ENCODE data around the gene PBXIP1. TPM values are rescaled to one million over a fixed set of nuclear protein-coding genes. Genes with fewer than 3 reads are reported as not detected.

PBXIP1 gene
- total RNA-seq, 1 experiment from 2014 or later, result 48.1 TPM

GRCh38 chr1:154967331-154967950, 11.5 kb upstream of the PBXIP1 start:
- no peak overlapping the region for H3K27ac Mint-ChIP-seq (ENCODE audit: unreplicated experiment)
- peaks cover 41% of the 10 kb centered on the region for H3K4me1 Mint-ChIP-seq (ENCODE audit: low read depth, unreplicated experiment)
- no peak for DNase-seq
- H3K27me3 Mint-ChIP-seq (ENCODE audit: unreplicated experiment), result no peaks in the 10 kb centered on the region
- intact Hi-C loops (cut with micrococcal nuclease; ENCODE audit: unreplicated experiment), result no loop called here
- no peak overlapping the region for H3K4me3 Mint-ChIP-seq (ENCODE audit: low read depth, unreplicated experiment)
- H3K9me3 Mint-ChIP-seq (ENCODE audit: low read depth, unreplicated experiment), result no peaks in the 10 kb centered on the region
- H3K36me3 Mint-ChIP-seq (ENCODE audit: insufficient read depth, unreplicated experiment), result peaks cover 54% of the 10 kb centered on the region
- BruUV-seq (replicated peaks), result no TSS peak
- no peak for TF ChIP-seq CTCF (IDR thresholded peaks at IDR 0.05; ENCODE audit: unreplicated experiment)
- CTCF ChIA-PET, result no interaction called here

DNA sequence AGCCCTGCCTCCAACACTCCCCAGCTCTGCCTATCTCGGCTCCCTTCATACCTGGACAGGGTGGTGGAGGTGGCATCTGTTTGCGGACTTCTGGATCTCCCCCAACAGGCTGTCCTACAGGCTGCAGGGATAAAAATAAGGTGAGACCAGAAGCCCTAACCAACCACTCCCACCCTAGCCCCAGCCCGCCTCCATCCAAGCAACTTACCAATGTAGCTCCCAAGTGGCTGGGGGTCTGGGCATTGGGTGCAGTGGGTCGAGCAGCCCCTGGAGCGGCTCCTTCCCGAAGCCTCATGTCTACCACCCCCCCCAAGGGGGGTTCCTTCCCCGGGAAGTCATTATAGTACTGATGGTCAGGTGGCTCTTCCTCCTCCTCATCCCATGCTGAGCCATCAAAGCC, 10.2 kb upstream of the PBXIP1 start:
- no peaks in the 10 kb centered on the region for H3K27me3 Mint-ChIP-seq (ENCODE audit: unreplicated experiment)
- H3K4me1 Mint-ChIP-seq (ENCODE audit: low read depth, unreplicated experiment), result peaks cover 32% of the 10 kb centered on the region
- intact Hi-C loops (cut with micrococcal nuclease; ENCODE audit: unreplicated experiment), result no loop called here

GRCh38 chr1:154964359-154964758, 8.5 kb upstream of the PBXIP1 start:
- Mint-ChIP-seq H3K36me3 (ENCODE audit: insufficient read depth, unreplicated experiment) (peaks cover 74% of the 10 kb centered on the region), H3K27me3 (ENCODE audit: unreplicated experiment) (no peaks in the 10 kb centered on the region), H3K4me1 (ENCODE audit: low read depth, unreplicated experiment) (peaks cover 37% of the 10 kb centered on the region), H3K4me3 (ENCODE audit: low read depth, unreplicated experiment) (no peak overlapping the region), H3K9me3 (ENCODE audit: low read depth, unreplicated experiment) (no peaks in the 10 kb centered on the region), H3K27ac (ENCODE audit: unreplicated experiment) (no peak overlapping the region)
- DNase-seq, result no peak
- BruUV-seq (replicated peaks), result no TSS peak
- intact Hi-C loops (cut with micrococcal nuclease; ENCODE audit: unreplicated experiment), result no loop called here
- CTCF ChIA-PET, result interaction anchor here (1.1 kb wide), 1 partner anchor 53 kb away, joined by 3 read pairs; no protein-coding TSS in a partner anchor
- TF ChIP-seq CTCF (IDR thresholded peaks at IDR 0.05; ENCODE audit: unreplicated experiment), result no peak

More for the DNA sequence above, 10.2 kb upstream of the PBXIP1 start:
- TF ChIP-seq CTCF (IDR thresholded peaks at IDR 0.05; ENCODE audit: unreplicated experiment), result no peak
- H3K9me3 Mint-ChIP-seq (ENCODE audit: low read depth, unreplicated experiment), result no peaks in the 10 kb centered on the region
- no peak overlapping the region for H3K4me3 Mint-ChIP-seq (ENCODE audit: low read depth, unreplicated experiment)
- peaks cover 67% of the 10 kb centered on the region for H3K36me3 Mint-ChIP-seq (ENCODE audit: insufficient read depth, unreplicated experiment)
- no peak for DNase-seq
- H3K27ac Mint-ChIP-seq (ENCODE audit: unreplicated experiment), result no peak overlapping the region
- no TSS peak for BruUV-seq (replicated peaks)
- CTCF ChIA-PET, result interaction anchor here (1.2 kb wide), 1 partner anchor 24 kb away, joined by 3 read pairs; no protein-coding TSS in a partner anchor

DNA sequence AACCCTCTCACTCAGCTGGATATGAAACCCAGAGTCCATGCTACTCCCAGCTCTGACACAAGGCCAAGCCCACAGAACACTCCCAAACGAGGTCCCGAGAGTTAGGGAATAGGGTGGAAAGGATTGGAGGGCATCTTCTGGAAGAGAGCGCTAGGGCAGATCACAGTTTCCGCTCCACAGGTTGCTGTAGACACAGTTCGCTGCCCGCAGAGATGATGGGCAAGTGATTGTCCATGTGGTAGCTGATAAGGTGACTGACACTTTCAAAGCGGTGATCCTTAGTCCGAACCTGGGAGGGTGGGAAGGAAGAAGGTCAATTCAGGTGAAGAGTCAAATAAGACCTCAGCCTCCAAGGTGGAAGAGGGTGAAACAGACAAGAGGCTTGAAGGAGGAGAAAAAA, 7.7 kb upstream of the PBXIP1 start:
- no TSS peak for BruUV-seq (replicated peaks)
- no peak for DNase-seq
- Mint-ChIP-seq H3K4me1 (ENCODE audit: low read depth, unreplicated experiment) (peaks cover 32% of the 10 kb centered on the region), H3K4me3 (ENCODE audit: low read depth, unreplicated experiment) (no peak overlapping the region), H3K36me3 (ENCODE audit: insufficient read depth, unreplicated experiment) (peaks cover 79% of the 10 kb centered on the region), H3K27ac (ENCODE audit: unreplicated experiment) (no peak overlapping the region), H3K9me3 (ENCODE audit: low read depth, unreplicated experiment) (no peaks in the 10 kb centered on the region), H3K27me3 (ENCODE audit: unreplicated experiment) (no peaks in the 10 kb centered on the region)
- CTCF ChIA-PET, result interaction anchor here (1.1 kb wide), 1 partner anchor 54 kb away, joined by 3 read pairs; no protein-coding TSS in a partner anchor
- no peak for TF ChIP-seq CTCF (IDR thresholded peaks at IDR 0.05; ENCODE audit: unreplicated experiment)
- intact Hi-C loops (cut with micrococcal nuclease; ENCODE audit: unreplicated experiment), result no loop called here

All from Calu3 (cell line).